Suprapubic skin (tissue), 4 donors: ENCODE data around the gene HSFX3. TPM values are rescaled to one million over a fixed set of nuclear protein-coding genes. Genes with fewer than 3 reads are reported as not detected.
"Not testable (repeated sequence)": the region's sequence is repeated elsewhere in the genome, so short reads cannot be mapped to it uniquely, and the experiment has no call there.

Experiments
- DNase-seq, 2 donors: peaks; one replicate each; pipeline ENCODE4 v3.0.0-alpha.2; 2019; ENCODE audit warnings: low spot score in 2 of 2
- H3K27ac ChIP-seq: fragments of 200-600 bp; sonication (generic); one replicate; pipeline ENCODE4 v1.5.1; 2019
- H3K27me3 ChIP-seq: fragments of 200-600 bp; sonication (generic); one replicate; pipeline ENCODE4 v1.5.1; 2019
- H3K36me3 ChIP-seq: fragments of 200-600 bp; sonication (generic); one replicate; pipeline ENCODE4 v1.5.1; 2019
- H3K4me1 ChIP-seq: fragments of 200-600 bp; sonication (generic); one replicate; pipeline ENCODE4 v1.5.1; 2019
- H3K4me3 ChIP-seq: fragments of 200-600 bp; sonication (generic); one replicate; pipeline ENCODE4 v1.5.1; 2019; ENCODE audit warnings: mild to moderate bottlenecking
- H3K9me3 ChIP-seq: fragments of 200-600 bp; sonication (generic); one replicate; pipeline ENCODE4 v1.5.1; 2019
- EP300 ChIP-seq: sonication (generic); formaldehyde crosslinking; IDR thresholded peaks from one replicate; pipeline ENCODE4 v1.6.1; 2017; ENCODE audit warnings: antibody characterized with exemption
- POLR2A ChIP-seq, 2 donors: fragments of 450-650 bp; IDR thresholded peaks; one replicate each; pipeline ENCODE4 v1.6.1; 2017; ENCODE audit warnings: antibody characterized with exemption in 2 of 2, mild to moderate bottlenecking in 2 of 2, moderate library complexity in 2 of 2
- POLR2AphosphoS5 ChIP-seq, 3 donors: sonication (generic); formaldehyde crosslinking; IDR thresholded peaks; one replicate each; pipeline ENCODE4 v1.6.1; 2017; ENCODE audit warnings: antibody characterized with exemption in 3 of 3
- WGBS: methylation state at CpG from one replicate; pipeline ENCODE4 v1.1.5; 2018; 5-methylcytosine and 5-hydroxymethylcytosine counted together
- total RNA-seq, 4 donors: library from RNA; depleted of rRNA; stranded (reverse); fragments of >200 nt; gene quantifications; one replicate each; pipeline ENCODE4 v1.1.0, GENCODE V29; 2016
- TF ChIP-seq, protein P1 (sequence below), 2 donors: fragments of 200-600 bp in 1 of 2; fragments of 450-650 bp in 1 of 2; sonication (generic) in 1 of 2; IDR thresholded peaks; one replicate each; pipeline ENCODE4 v1.5.1; 2016 to 2019; ENCODE audit warnings: antibody characterized with exemption in 2 of 2, mild to moderate bottlenecking in 1 of 2, moderate library complexity in 1 of 2

The HSFX3 gene
- total RNA-seq, 4 donors from 2014 or later: not detected

DNA sequence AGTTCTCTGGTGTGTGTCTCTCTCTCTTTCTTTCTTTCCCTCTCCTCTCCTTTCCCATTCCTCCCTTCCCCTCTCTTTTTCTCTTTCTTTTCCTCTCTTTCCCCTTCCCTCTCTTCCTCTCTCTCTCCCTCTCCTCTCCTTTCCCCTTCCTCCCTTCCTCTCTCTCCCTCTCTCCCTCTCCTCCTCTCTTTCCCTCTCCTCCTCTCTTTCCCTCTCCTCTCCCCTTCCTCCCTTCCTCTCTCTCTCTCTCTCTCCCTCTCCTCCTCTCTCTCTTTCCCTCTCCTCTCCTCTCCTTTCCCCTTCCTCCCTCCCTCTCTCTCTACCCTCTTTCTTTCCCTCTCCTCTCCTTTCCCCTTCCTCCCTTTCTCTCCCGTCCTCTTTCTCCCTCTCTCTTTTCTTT lies 21.3 kb downstream of the HSFX3 start:
- H3K9me3 ChIP-seq: no peaks in the 10 kb centered on the region
- H3K4me1 ChIP-seq: no peaks in the 10 kb centered on the region
- DNase-seq: no peak
- TF ChIP-seq EP300: no peak
- TF ChIP-seq, protein P1, sequence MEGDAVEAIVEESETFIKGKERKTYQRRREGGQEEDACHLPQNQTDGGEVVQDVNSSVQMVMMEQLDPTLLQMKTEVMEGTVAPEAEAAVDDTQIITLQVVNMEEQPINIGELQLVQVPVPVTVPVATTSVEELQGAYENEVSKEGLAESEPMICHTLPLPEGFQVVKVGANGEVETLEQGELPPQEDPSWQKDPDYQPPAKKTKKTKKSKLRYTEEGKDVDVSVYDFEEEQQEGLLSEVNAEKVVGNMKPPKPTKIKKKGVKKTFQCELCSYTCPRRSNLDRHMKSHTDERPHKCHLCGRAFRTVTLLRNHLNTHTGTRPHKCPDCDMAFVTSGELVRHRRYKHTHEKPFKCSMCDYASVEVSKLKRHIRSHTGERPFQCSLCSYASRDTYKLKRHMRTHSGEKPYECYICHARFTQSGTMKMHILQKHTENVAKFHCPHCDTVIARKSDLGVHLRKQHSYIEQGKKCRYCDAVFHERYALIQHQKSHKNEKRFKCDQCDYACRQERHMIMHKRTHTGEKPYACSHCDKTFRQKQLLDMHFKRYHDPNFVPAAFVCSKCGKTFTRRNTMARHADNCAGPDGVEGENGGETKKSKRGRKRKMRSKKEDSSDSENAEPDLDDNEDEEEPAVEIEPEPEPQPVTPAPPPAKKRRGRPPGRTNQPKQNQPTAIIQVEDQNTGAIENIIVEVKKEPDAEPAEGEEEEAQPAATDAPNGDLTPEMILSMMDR (IDR thresholded peaks at IDR 0.05): no peak
- TF ChIP-seq POLR2A (IDR thresholded peaks at IDR 0.05): no peak
- TF ChIP-seq POLR2AphosphoS5 (IDR thresholded peaks at IDR 0.05): no peak
- H3K4me3 ChIP-seq: no peak overlapping the region
- no peaks in the 10 kb centered on the region for H3K27me3 ChIP-seq
- no peaks in the 10 kb centered on the region for H3K36me3 ChIP-seq
- no peak overlapping the region for H3K27ac ChIP-seq
- 68% methylated on average over 1 of the region's 1 CpG for WGBS

DNA sequence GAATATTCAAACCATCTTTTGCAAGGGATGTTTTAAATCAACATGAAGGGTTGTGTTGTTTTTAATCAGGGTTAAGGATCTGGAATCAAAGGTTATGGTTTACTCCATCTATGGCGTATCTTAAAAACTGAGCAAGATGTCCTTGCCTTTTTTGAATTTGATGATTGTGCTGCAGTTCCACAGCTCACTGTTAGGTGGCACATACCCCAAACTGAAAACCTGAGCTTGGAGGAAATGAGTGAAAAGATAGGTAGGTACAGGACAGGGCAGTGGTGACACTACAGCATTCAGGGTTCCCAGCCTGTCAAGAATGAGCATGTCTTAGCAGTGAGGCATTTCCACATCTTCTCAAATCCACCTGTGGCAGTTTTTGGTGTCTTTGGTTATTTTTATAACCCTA lies 22.0 kb downstream of the HSFX3 start:
- Histone ChIP-seq H3K27ac (no peak overlapping the region), H3K4me3 (no peak overlapping the region), H3K4me1 (no peaks in the 10 kb centered on the region), H3K9me3 (no peaks in the 10 kb centered on the region), H3K27me3 (no peaks in the 10 kb centered on the region), H3K36me3 (no peaks in the 10 kb centered on the region)
- 68% methylated on average over 1 of the region's 1 CpG for WGBS
- DNase-seq: no peak
- TF ChIP-seq, protein P1 (IDR thresholded peaks at IDR 0.05): peak; percentile 17 to 47
- TF ChIP-seq POLR2AphosphoS5 (IDR thresholded peaks at IDR 0.05) (no peak), POLR2A (IDR thresholded peaks at IDR 0.05) (no peak)

DNA sequence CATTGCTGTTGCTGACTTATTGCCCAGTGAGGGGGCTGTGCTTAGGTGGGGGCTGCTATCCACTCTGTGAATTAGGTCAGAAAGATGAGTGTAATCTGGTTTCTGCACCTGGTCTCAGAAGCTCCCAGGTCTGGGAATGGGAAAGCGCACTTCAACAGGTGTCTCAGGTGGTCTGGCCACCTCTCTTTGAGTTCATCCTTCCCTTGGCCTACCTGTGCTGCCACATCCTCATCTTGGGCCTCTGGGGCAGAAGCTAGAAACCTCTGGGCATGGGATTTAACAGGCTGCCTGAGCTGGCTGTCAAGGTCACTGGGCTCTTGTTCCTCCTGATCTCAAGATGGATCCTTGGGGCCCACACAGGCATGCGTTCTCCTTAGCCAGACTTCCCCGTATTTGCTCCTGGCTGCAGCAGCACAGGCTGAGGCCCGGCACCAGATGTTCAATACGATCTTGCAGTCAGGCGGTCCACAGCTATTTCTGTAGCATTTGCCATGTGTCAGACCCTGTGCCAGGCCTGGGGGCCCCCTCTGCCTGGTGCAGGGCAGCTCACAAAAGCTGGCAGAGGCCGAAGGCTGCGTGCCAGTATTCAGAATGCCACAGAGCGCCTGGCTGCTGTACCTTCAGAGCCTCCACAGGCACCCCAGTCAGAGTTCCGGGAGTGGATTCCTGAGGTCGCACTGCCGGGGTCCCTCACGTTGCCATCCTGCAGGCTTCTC lies 23.2 kb downstream of the HSFX3 start:
- H3K9me3 ChIP-seq, H3K36me3 ChIP-seq, H3K27me3 ChIP-seq, H3K4me1 ChIP-seq, DNase-seq, H3K27ac ChIP-seq, H3K4me3 ChIP-seq: not testable (repeated sequence)
- WGBS: 60% methylated on average over 1 of the region's 13 CpGs

DNA sequence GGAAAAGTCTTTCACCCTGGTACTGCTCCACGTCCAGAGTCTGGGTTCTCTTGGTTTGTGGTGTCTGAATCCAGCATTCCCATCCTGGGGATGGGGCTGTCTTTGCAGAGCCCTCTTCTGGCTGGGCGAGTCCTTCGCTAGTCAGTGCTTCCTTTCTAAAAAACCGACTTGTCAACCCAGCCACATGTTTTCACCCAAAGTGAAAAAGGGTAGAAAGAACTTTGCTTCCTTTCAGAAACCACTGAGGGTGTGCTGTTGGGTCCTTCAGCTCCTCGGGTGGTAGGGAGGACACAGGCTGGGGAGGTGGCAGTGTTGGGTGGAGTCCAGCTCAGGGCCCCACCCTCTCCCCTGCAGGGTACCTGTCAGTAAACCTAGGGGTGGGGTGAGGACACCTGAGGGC lies 23.8 kb downstream of the HSFX3 start:
- not testable (repeated sequence) for H3K27ac ChIP-seq, DNase-seq
- WGBS: no CpG with 5 or more reads among the region's 5 CpGs

GRCh38 chrX:149525389-149525788 lies 24.3 kb downstream of the HSFX3 start:
- DNase-seq, H3K27me3 ChIP-seq, H3K27ac ChIP-seq, H3K4me1 ChIP-seq, H3K9me3 ChIP-seq, H3K4me3 ChIP-seq, H3K36me3 ChIP-seq: not testable (repeated sequence)
- WGBS: no CpG with 5 or more reads among the region's 10 CpGs

More for the DNA sequence above, 23.8 kb downstream of the HSFX3 start:
- H3K36me3 ChIP-seq, H3K4me3 ChIP-seq, H3K27me3 ChIP-seq, H3K9me3 ChIP-seq, H3K4me1 ChIP-seq: not testable (repeated sequence)

GRCh38 chrX:149522916-149523315 lies 26.8 kb downstream of the HSFX3 start:
- no peak for TF ChIP-seq EP300
- no peak for TF ChIP-seq POLR2AphosphoS5 (IDR thresholded peaks at IDR 0.05)
- no peak for TF ChIP-seq POLR2A (IDR thresholded peaks at IDR 0.05)
- TF ChIP-seq, protein P1 (IDR thresholded peaks at IDR 0.05): no peak
- H3K27me3 ChIP-seq: no peaks in the 10 kb centered on the region
- H3K27ac ChIP-seq: no peak overlapping the region
- 48% methylated on average over 2 of the region's 2 CpGs for WGBS
- no peak overlapping the region for H3K4me3 ChIP-seq
- no peaks in the 10 kb centered on the region for H3K4me1 ChIP-seq
- no peaks in the 10 kb centered on the region for H3K36me3 ChIP-seq
- no peak for DNase-seq
- H3K9me3 ChIP-seq: no peaks in the 10 kb centered on the region

DNA sequence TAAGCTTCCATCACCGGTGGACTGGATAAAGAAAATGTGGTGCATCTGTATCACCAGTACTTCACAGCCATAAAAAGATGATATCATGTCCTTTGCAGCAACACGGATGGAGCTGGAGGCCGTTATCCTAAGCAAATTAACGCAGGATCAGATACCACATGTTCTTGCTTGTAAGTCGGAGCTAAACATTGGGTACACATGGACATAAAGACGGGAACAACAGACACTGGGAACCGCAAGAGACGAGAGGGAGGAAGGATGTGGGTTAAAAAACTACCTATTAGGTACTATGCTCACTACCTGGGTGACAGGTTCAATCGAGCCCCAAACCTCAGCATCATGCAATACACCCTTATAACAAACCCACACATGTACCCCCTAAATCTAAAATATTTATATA lies 28.3 kb downstream of the HSFX3 start:
- Histone ChIP-seq H3K36me3 (no peaks in the 10 kb centered on the region), H3K27me3 (no peaks in the 10 kb centered on the region), H3K4me3 (no peak overlapping the region), H3K27ac (no peak overlapping the region), H3K4me1 (no peaks in the 10 kb centered on the region), H3K9me3 (no peaks in the 10 kb centered on the region)
- 38% methylated on average over 9 of the region's 9 CpGs for WGBS
- DNase-seq: no peak
- TF ChIP-seq EP300: no peak
- TF ChIP-seq, protein P1 (IDR thresholded peaks at IDR 0.05): no peak
- no peak for TF ChIP-seq POLR2A (IDR thresholded peaks at IDR 0.05)
- no peak for TF ChIP-seq POLR2AphosphoS5 (IDR thresholded peaks at IDR 0.05)

GRCh38 chrX:149520636-149521277 lies 29.0 kb downstream of the HSFX3 start:
- not testable (repeated sequence) for H3K27me3 ChIP-seq, H3K27ac ChIP-seq
- 29% methylated on average over 3 of the region's 3 CpGs for WGBS

More at GRCh38 chrX:149520636-149521277, 29.0 kb downstream of the HSFX3 start:
- H3K4me3 ChIP-seq, H3K36me3 ChIP-seq, H3K9me3 ChIP-seq, H3K4me1 ChIP-seq, DNase-seq: not testable (repeated sequence)
